GM21528 (cell line): ENCODE results near the gene LRRC8E.
"Not testable (repeated sequence)": the region's sequence is repeated elsewhere in the genome, so short reads cannot be mapped to it uniquely, and the experiment has no call there.

ENCODE experiments used
- ATAC-seq: cut with Tn5 transposase; IDR thresholded peaks from one replicate; pipeline ENCODE4 v1.9.1; 2021; ENCODE audit warnings: mild to moderate bottlenecking, moderate library complexity; ENCODE audit not compliant: unreplicated experiment, low FRiP score

The LRRC8E gene

GRCh38 chr19:7879836-7880235 is 8.5 kb upstream of the LRRC8E start:
- no peak for ATAC-seq

GRCh38 chr19:7881910-7882309 is 6.4 kb upstream of the LRRC8E start:
- ATAC-seq: no peak

GRCh38 chr19:7883105-7883504 is 5.2 kb upstream of the LRRC8E start:
- ATAC-seq: no peak

- ATAC-seq: no peak
Observed at GRCh38 chr19:7883796-7884570, 4.3 kb upstream of the LRRC8E start.

- no peak for ATAC-seq
Observed at GRCh38 chr19:7885818-7886217, 2.5 kb upstream of the LRRC8E start.

- ATAC-seq: no peak
Observed at GRCh38 chr19:7887408-7888144, 734 bp upstream of the LRRC8E start.

- ATAC-seq: no peak
Observed at GRCh38 chr19:7888826-7889217, 512 bp downstream of the LRRC8E start.

GRCh38 chr19:7893362-7894101 is 5.2 kb downstream of the LRRC8E start:
- ATAC-seq: not testable (repeated sequence)

- no peak for ATAC-seq
Observed at GRCh38 chr19:7894612-7895309, 6.5 kb downstream of the LRRC8E start.

GRCh38 chr19:7895565-7895964 is 7.3 kb downstream of the LRRC8E start:
- ATAC-seq: no peak

- no peak for ATAC-seq
Observed at GRCh38 chr19:7897292-7897691, 9.0 kb downstream of the LRRC8E start.

- ATAC-seq: no peak
Observed at GRCh38 chr19:7898967-7899366, 10.7 kb downstream of the LRRC8E start.

- ATAC-seq: no peak
Observed at GRCh38 chr19:7899751-7900378, 11.6 kb downstream of the LRRC8E start.

- ATAC-seq: no peak
Observed at GRCh38 chr19:7900401-7900870, 12.1 kb downstream of the LRRC8E start.

- no peak for ATAC-seq
Observed at GRCh38 chr19:7900931-7901330, 12.6 kb downstream of the LRRC8E start.

- ATAC-seq: no peak
Observed at GRCh38 chr19:7901337-7901736, 13.0 kb downstream of the LRRC8E start.

- peak; percentile 9 for ATAC-seq
Observed at GRCh38 chr19:7902796-7903243, 14.5 kb downstream of the LRRC8E start.

- ATAC-seq: peak; percentile 77
Observed at GRCh38 chr19:7903244-7904073, 15.1 kb downstream of the LRRC8E start, which contains the start of gene MAP2K7. Gene MAP2K7, plus strand, starts transcription at chr19:7903877. Its CDS starts 68 bp downstream, at chr19:7903945.
